Activated gamma-delta T cell treated with anti-CD3 and anti-CD28 coated beads, Interleukin-2, amount 50 U/mL, for 16 hours (primary cell): Measurements from ENCODE around the gene AEBP2.
A peak's percentile ranks its signal among the peaks of the same experiment; 100 is the strongest.
"Not testable (repeated sequence)": the region's sequence is repeated elsewhere in the genome, so short reads cannot be mapped to it uniquely, and the experiment has no call there.

Experiments used
- DNase-seq: peaks from one replicate; pipeline ENCODE4 v3.0.0-alpha.2; 2020; ENCODE audit warnings: low read depth

AEBP2 gene

GRCh38 chr12:19454837-19455236 is 15.5 kb downstream of the AEBP2 start:
- no peak for DNase-seq

- no peak for DNase-seq
These were observed 16.9 kb downstream of the AEBP2 start for GRCh38 chr12:19456176-19456575.

GRCh38 chr12:19457561-19457960 is 18.3 kb downstream of the AEBP2 start:
- DNase-seq: no peak

GRCh38 chr12:19458733-19459132 is 19.4 kb downstream of the AEBP2 start:
- no peak for DNase-seq

- DNase-seq: no peak
These were observed 22.7 kb downstream of the AEBP2 start for GRCh38 chr12:19461999-19462398.

GRCh38 chr12:19462406-19462805 is 23.1 kb downstream of the AEBP2 start:
- DNase-seq: no peak

- DNase-seq: no peak
These were observed 24.9 kb downstream of the AEBP2 start for GRCh38 chr12:19464192-19464580.

GRCh38 chr12:19465711-19466110 is 26.4 kb downstream of the AEBP2 start:
- DNase-seq: no peak

GRCh38 chr12:19474147-19474546 is 34.9 kb downstream of the AEBP2 start:
- no peak for DNase-seq

GRCh38 chr12:19475884-19476505 is 36.7 kb downstream of the AEBP2 start:
- not testable (repeated sequence) for DNase-seq

GRCh38 chr12:19477071-19477470 is 37.8 kb downstream of the AEBP2 start:
- DNase-seq: no peak

GRCh38 chr12:19480459-19480858 is 41.2 kb downstream of the AEBP2 start:
- DNase-seq: no peak

- DNase-seq: no peak
These were observed 42.7 kb downstream of the AEBP2 start for GRCh38 chr12:19482036-19482435.

- DNase-seq: peak; percentile 14
These were observed 43.3 kb downstream of the AEBP2 start for GRCh38 chr12:19482551-19483109.

GRCh38 chr12:19483727-19484126 is 44.4 kb downstream of the AEBP2 start:
- DNase-seq: no peak

- DNase-seq: no peak
These were observed 45.4 kb downstream of the AEBP2 start for GRCh38 chr12:19484738-19485137.

- DNase-seq: no peak
These were observed 45.9 kb downstream of the AEBP2 start for GRCh38 chr12:19485240-19485639.

GRCh38 chr12:19489168-19489567 is 49.9 kb downstream of the AEBP2 start:
- DNase-seq: no peak

GRCh38 chr12:19490908-19491307 is 51.6 kb downstream of the AEBP2 start:
- no peak for DNase-seq

GRCh38 chr12:19491863-19492262 is 52.6 kb downstream of the AEBP2 start:
- DNase-seq: no peak

GRCh38 chr12:19496219-19496878 is 57.1 kb downstream of the AEBP2 start:
- no peak for DNase-seq

GRCh38 chr12:19498099-19498498 is 58.8 kb downstream of the AEBP2 start:
- no peak for DNase-seq

- DNase-seq: no peak
These were observed 59.7 kb downstream of the AEBP2 start for GRCh38 chr12:19499030-19499429.

- DNase-seq: no peak
These were observed 67.2 kb downstream of the AEBP2 start for GRCh38 chr12:19506497-19506896.
